Duodenal mucosa (tissue), 2 donors: ENCODE measurements around the gene TIGAR.

ENCODE experiments used
- H3K27ac ChIP-seq: one replicate; pipeline ENCODE4 v1.7.0; 2013; ENCODE audit warnings: low read depth, low read length
- H3K27me3 ChIP-seq, 2 donors: one replicate each; pipeline ENCODE4 v1.7.0; 2013; ENCODE audit warnings: low read length in 2 of 2, control low read depth in 1 of 2; ENCODE audit not compliant: insufficient read depth in 2 of 2, control insufficient read depth in 1 of 2
- H3K36me3 ChIP-seq, 2 donors: one replicate each; pipeline ENCODE4 v1.7.0; 2013; ENCODE audit warnings: low read length in 2 of 2, control low read depth in 1 of 2; ENCODE audit not compliant: insufficient read depth in 2 of 2, control insufficient read depth in 1 of 2
- H3K4me1 ChIP-seq, 2 donors: one replicate each; pipeline ENCODE4 v1.7.0; 2013; ENCODE audit warnings: low read length in 2 of 2, control low read depth in 1 of 2; ENCODE audit not compliant: insufficient read depth in 2 of 2, control insufficient read depth in 1 of 2
- H3K4me3 ChIP-seq, 2 donors: one replicate each; pipeline ENCODE4 v1.7.0; 2013; ENCODE audit warnings: low read length in 2 of 2, low read depth in 1 of 2
- H3K9ac ChIP-seq, 2 donors: one replicate each; pipeline ENCODE4 v1.7.0; 2013; ENCODE audit warnings: low read length in 2 of 2, low read depth in 1 of 2
- H3K9me3 ChIP-seq, 2 donors: one replicate each; pipeline ENCODE4 v1.7.0; 2013; ENCODE audit warnings: low read length in 2 of 2, control low read depth in 1 of 2; ENCODE audit not compliant: control insufficient read depth in 1 of 2

TIGAR gene

GRCh38 chr12:4292341-4293073 is 28.5 kb upstream of the TIGAR start:
- no peaks in the 10 kb centered on the region for H3K27me3 ChIP-seq
- H3K4me3 ChIP-seq: no peak overlapping the region
- peaks cover 19 to 34% of the 10 kb centered on the region in 2 donors for H3K4me1 ChIP-seq
- peaks cover 70 to 91% of the 10 kb centered on the region in 2 donors for H3K36me3 ChIP-seq
- H3K9me3 ChIP-seq: no peaks in the 10 kb centered on the region
- no peak overlapping the region for H3K9ac ChIP-seq
- no peak overlapping the region for H3K27ac ChIP-seq

- Histone ChIP-seq H3K4me1 (peaks cover 9 to 24% of the 10 kb centered on the region in 2 donors), H3K4me3 (no peak overlapping the region), H3K9me3 (no peaks in the 10 kb centered on the region), H3K27me3 (no peaks in the 10 kb centered on the region), H3K9ac (no peak overlapping the region), H3K36me3 (peaks cover 70 to 88% of the 10 kb centered on the region in 2 donors), H3K27ac (no peak overlapping the region)
These were observed 27.6 kb upstream of the TIGAR start for GRCh38 chr12:4293299-4293965.

GRCh38 chr12:4293966-4294505 is 27.0 kb upstream of the TIGAR start:
- Histone ChIP-seq H3K4me3 (no peak overlapping the region), H3K27ac (no peak overlapping the region), H3K9me3 (no peaks in the 10 kb centered on the region), H3K36me3 (peaks cover 71 to 87% of the 10 kb centered on the region in 2 donors), H3K27me3 (no peaks in the 10 kb centered on the region), H3K9ac (no peak overlapping the region), H3K4me1 (peaks cover 5 to 21% of the 10 kb centered on the region in 2 donors)

- Histone ChIP-seq H3K27ac (no peak overlapping the region), H3K4me3 (no peak overlapping the region), H3K9me3 (no peaks in the 10 kb centered on the region), H3K4me1 (peaks cover 5 to 26% of the 10 kb centered on the region in 2 donors), H3K27me3 (no peaks in the 10 kb centered on the region), H3K9ac (no peak overlapping the region), H3K36me3 (peaks cover 57 to 82% of the 10 kb centered on the region in 2 donors)
These were observed 24.3 kb upstream of the TIGAR start for GRCh38 chr12:4296751-4297150.

- no peaks in the 10 kb centered on the region for H3K9me3 ChIP-seq
- no peak overlapping the region for H3K4me3 ChIP-seq
- no peaks in the 10 kb centered on the region for H3K27me3 ChIP-seq
- no peak overlapping the region for H3K9ac ChIP-seq
- H3K36me3 ChIP-seq: peaks cover 59 to 82% of the 10 kb centered on the region in 2 donors
- peaks cover 14 to 29% of the 10 kb centered on the region in 2 donors for H3K4me1 ChIP-seq
- H3K27ac ChIP-seq: no peak overlapping the region
These were observed 23.4 kb upstream of the TIGAR start for GRCh38 chr12:4297617-4298016.

- H3K36me3 ChIP-seq: peaks cover 53 to 84% of the 10 kb centered on the region in 2 donors
- no peak overlapping the region for H3K27ac ChIP-seq
- no peaks in the 10 kb centered on the region for H3K9me3 ChIP-seq
- no peak overlapping the region for H3K4me3 ChIP-seq
- no peak overlapping the region for H3K9ac ChIP-seq
- H3K27me3 ChIP-seq: no peaks in the 10 kb centered on the region
- peaks cover 10 to 20% of the 10 kb centered on the region in 2 donors for H3K4me1 ChIP-seq
These were observed 20.1 kb upstream of the TIGAR start for GRCh38 chr12:4300883-4301282.

- H3K4me1 ChIP-seq: peaks cover 10 to 24% of the 10 kb centered on the region in 2 donors
- H3K36me3 ChIP-seq: peaks cover 47 to 73% of the 10 kb centered on the region in 2 donors
- no peak overlapping the region for H3K4me3 ChIP-seq
- H3K9ac ChIP-seq: no peak overlapping the region
- H3K9me3 ChIP-seq: no peaks in the 10 kb centered on the region
- no peaks in the 10 kb centered on the region for H3K27me3 ChIP-seq
- H3K27ac ChIP-seq: no peak overlapping the region
These were observed 19.0 kb upstream of the TIGAR start for GRCh38 chr12:4301932-4302501.

- H3K9ac ChIP-seq: no peak overlapping the region
- H3K27me3 ChIP-seq: no peaks in the 10 kb centered on the region
- no peaks in the 10 kb centered on the region for H3K9me3 ChIP-seq
- no peak overlapping the region for H3K4me3 ChIP-seq
- peaks cover 42 to 68% of the 10 kb centered on the region in 2 donors for H3K36me3 ChIP-seq
- H3K27ac ChIP-seq: no peak overlapping the region
- peaks cover 14 to 31% of the 10 kb centered on the region in 2 donors for H3K4me1 ChIP-seq
These were observed 18.1 kb upstream of the TIGAR start for GRCh38 chr12:4302881-4303280.

GRCh38 chr12:4303750-4304149 is 17.3 kb upstream of the TIGAR start:
- H3K4me3 ChIP-seq: no peak overlapping the region
- no peak overlapping the region for H3K9ac ChIP-seq
- no peaks in the 10 kb centered on the region for H3K27me3 ChIP-seq
- no peaks in the 10 kb centered on the region for H3K9me3 ChIP-seq
- no peak overlapping the region for H3K27ac ChIP-seq
- H3K36me3 ChIP-seq: peaks cover 35 to 63% of the 10 kb centered on the region in 2 donors
- peaks cover 22 to 38% of the 10 kb centered on the region in 2 donors for H3K4me1 ChIP-seq
